Measurements from ENCODE around the gene UGGT2. TPM values are rescaled to one million over a fixed set of nuclear protein-coding genes. Genes with fewer than 3 reads are reported as not detected.
"Not testable (repeated sequence)": the region's sequence is repeated elsewhere in the genome, so short reads cannot be mapped to it uniquely, and the experiment has no call there.

UGGT2 gene
- total RNA-seq, 6 experiments from 2014 or later, result 8.2 to 17.1 (median 10.3) TPM

- DNase-seq, result no peak
- no peak for ATAC-seq
- TF ChIP-seq POLR2A (IDR thresholded peaks at IDR 0.05), result no peak
- TF ChIP-seq CTCF (IDR thresholded peaks at IDR 0.05), result no peak
- Histone ChIP-seq H3K27me3 (no peaks in the 10 kb centered on the region), H3K4me1 (no peaks in the 10 kb centered on the region), H3K27ac (no peak overlapping the region), H3K36me3 (peaks cover 0 to 3% (median under 1%) of the 10 kb centered on the region in 4 donors), H3K4me3 (no peak overlapping the region), H3K9me3 (no peaks in the 10 kb centered on the region)
- intact Hi-C loops (cut with DNase I), result no loop called here
- WGBS (ENCODE audit: insufficient coverage, low coverage, low lambda C conversion rate, missing lambda C conversion rate), result 96% methylated on average over 4 of the region's 4 CpGs
Measured at GRCh38 chr13:95771905-95772304, 281.3 kb downstream of the UGGT2 start.

GRCh38 chr13:95763601-95764000 lies 289.6 kb downstream of the UGGT2 start:
- no peaks in the 10 kb centered on the region for H3K9me3 ChIP-seq
- ATAC-seq (no peak), DNase-seq (no peak)
- no peak overlapping the region for H3K4me3 ChIP-seq
- WGBS (ENCODE audit: insufficient coverage, low coverage, low lambda C conversion rate, missing lambda C conversion rate), result 90% methylated on average over 4 of the region's 4 CpGs
- no peak for TF ChIP-seq CTCF (IDR thresholded peaks at IDR 0.05)
- TF ChIP-seq POLR2A (IDR thresholded peaks at IDR 0.05), result no peak
- no peak overlapping the region for H3K27ac ChIP-seq
- no peaks in the 10 kb centered on the region for H3K4me1 ChIP-seq
- peaks cover 0 to 38% (median 5%) of the 10 kb centered on the region in 4 donors for H3K36me3 ChIP-seq
- no peaks in the 10 kb centered on the region for H3K27me3 ChIP-seq
- intact Hi-C loops (cut with DNase I), result no loop called here

GRCh38 chr13:95762626-95763025 lies 290.6 kb downstream of the UGGT2 start:
- H3K4me1 ChIP-seq; H3K27ac ChIP-seq; DNase-seq; H3K4me3 ChIP-seq; H3K9me3 ChIP-seq; intact Hi-C loops (cut with DNase I); H3K27me3 ChIP-seq; ATAC-seq: not testable (repeated sequence)
- WGBS (ENCODE audit: insufficient coverage, low coverage, low lambda C conversion rate, missing lambda C conversion rate), result 84% methylated on average over 3 of the region's 3 CpGs
- peaks cover 0 to 38% (median 5%) of the 10 kb centered on the region in 4 donors for H3K36me3 ChIP-seq

GRCh38 chr13:95756072-95756471 lies 297.1 kb downstream of the UGGT2 start:
- H3K27me3 ChIP-seq, result no peaks in the 10 kb centered on the region
- DNase-seq, result no peak
- H3K36me3 ChIP-seq, result peaks cover 0 to 14% (median 0%) of the 10 kb centered on the region in 4 donors
- H3K4me3 ChIP-seq, result no peak overlapping the region
- ATAC-seq, result peak in 1 of 4 donors; percentile 18
- H3K9me3 ChIP-seq, result no peaks in the 10 kb centered on the region
- H3K27ac ChIP-seq, result no peak overlapping the region
- WGBS (ENCODE audit: insufficient coverage, low coverage, low lambda C conversion rate, missing lambda C conversion rate), result 79% methylated on average over 5 of the region's 5 CpGs
- TF ChIP-seq CTCF (IDR thresholded peaks at IDR 0.05), result no peak
- TF ChIP-seq POLR2A (IDR thresholded peaks at IDR 0.05), result no peak
- intact Hi-C loops (cut with DNase I), result no loop called here
- H3K4me1 ChIP-seq, result no peaks in the 10 kb centered on the region

- ATAC-seq, result peak in 3 of 4 donors; percentile 21 to 35 (median 28)
Measured at GRCh38 chr13:95754069-95754468, 299.1 kb downstream of the UGGT2 start.

More at GRCh38 chr13:95754069-95754468, 299.1 kb downstream of the UGGT2 start:
- Histone ChIP-seq H3K27me3 (no peaks in the 10 kb centered on the region), H3K4me3 (no peak overlapping the region), H3K27ac (no peak overlapping the region), H3K4me1 (no peaks in the 10 kb centered on the region), H3K36me3 (no peaks in the 10 kb centered on the region), H3K9me3 (no peaks in the 10 kb centered on the region)
- TF ChIP-seq POLR2A (IDR thresholded peaks at IDR 0.05), result no peak
- no peak for TF ChIP-seq CTCF (IDR thresholded peaks at IDR 0.05)
- WGBS (ENCODE audit: insufficient coverage, low coverage, low lambda C conversion rate, missing lambda C conversion rate), result 74% methylated on average over 4 of the region's 4 CpGs
- DNase-seq, result no peak
- intact Hi-C loops (cut with DNase I), result no loop called here
